HL-60 (cell line): ENCODE data around the gene GLYATL2.

Experiments
- GABPA ChIP-seq: IDR thresholded peaks from 2 replicates; pipeline ENCODE4 v1.6.1; 2012; ENCODE audit warnings: low read depth
- POLR2AphosphoS5 ChIP-seq: IDR thresholded peaks from 2 replicates; pipeline ENCODE4 v1.6.1; 2012; ENCODE audit warnings: low read depth
- TF ChIP-seq, protein P1 (sequence below): IDR thresholded peaks from one replicate; pipeline ENCODE4 v1.5.1; 2011; ENCODE audit warnings: low read length, control low read depth, inconsistent platforms; ENCODE audit not compliant: insufficient read depth
- TF ChIP-seq, protein P2 (sequence below): IDR thresholded peaks from 2 replicates; pipeline ENCODE4 v1.6.1; 2012; ENCODE audit warnings: low read depth; ENCODE audit not compliant: insufficient replicate concordance

GRCh38 chr11:58830673-58831301, 13.7 kb downstream of the GLYATL2 start:
- TF ChIP-seq, protein P1, sequence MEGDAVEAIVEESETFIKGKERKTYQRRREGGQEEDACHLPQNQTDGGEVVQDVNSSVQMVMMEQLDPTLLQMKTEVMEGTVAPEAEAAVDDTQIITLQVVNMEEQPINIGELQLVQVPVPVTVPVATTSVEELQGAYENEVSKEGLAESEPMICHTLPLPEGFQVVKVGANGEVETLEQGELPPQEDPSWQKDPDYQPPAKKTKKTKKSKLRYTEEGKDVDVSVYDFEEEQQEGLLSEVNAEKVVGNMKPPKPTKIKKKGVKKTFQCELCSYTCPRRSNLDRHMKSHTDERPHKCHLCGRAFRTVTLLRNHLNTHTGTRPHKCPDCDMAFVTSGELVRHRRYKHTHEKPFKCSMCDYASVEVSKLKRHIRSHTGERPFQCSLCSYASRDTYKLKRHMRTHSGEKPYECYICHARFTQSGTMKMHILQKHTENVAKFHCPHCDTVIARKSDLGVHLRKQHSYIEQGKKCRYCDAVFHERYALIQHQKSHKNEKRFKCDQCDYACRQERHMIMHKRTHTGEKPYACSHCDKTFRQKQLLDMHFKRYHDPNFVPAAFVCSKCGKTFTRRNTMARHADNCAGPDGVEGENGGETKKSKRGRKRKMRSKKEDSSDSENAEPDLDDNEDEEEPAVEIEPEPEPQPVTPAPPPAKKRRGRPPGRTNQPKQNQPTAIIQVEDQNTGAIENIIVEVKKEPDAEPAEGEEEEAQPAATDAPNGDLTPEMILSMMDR = no peak
- TF ChIP-seq POLR2AphosphoS5 (no peak), GABPA (no peak)
- TF ChIP-seq, protein P2, sequence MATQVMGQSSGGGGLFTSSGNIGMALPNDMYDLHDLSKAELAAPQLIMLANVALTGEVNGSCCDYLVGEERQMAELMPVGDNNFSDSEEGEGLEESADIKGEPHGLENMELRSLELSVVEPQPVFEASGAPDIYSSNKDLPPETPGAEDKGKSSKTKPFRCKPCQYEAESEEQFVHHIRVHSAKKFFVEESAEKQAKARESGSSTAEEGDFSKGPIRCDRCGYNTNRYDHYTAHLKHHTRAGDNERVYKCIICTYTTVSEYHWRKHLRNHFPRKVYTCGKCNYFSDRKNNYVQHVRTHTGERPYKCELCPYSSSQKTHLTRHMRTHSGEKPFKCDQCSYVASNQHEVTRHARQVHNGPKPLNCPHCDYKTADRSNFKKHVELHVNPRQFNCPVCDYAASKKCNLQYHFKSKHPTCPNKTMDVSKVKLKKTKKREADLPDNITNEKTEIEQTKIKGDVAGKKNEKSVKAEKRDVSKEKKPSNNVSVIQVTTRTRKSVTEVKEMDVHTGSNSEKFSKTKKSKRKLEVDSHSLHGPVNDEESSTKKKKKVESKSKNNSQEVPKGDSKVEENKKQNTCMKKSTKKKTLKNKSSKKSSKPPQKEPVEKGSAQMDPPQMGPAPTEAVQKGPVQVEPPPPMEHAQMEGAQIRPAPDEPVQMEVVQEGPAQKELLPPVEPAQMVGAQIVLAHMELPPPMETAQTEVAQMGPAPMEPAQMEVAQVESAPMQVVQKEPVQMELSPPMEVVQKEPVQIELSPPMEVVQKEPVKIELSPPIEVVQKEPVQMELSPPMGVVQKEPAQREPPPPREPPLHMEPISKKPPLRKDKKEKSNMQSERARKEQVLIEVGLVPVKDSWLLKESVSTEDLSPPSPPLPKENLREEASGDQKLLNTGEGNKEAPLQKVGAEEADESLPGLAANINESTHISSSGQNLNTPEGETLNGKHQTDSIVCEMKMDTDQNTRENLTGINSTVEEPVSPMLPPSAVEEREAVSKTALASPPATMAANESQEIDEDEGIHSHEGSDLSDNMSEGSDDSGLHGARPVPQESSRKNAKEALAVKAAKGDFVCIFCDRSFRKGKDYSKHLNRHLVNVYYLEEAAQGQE = no peak
